Mesenchymal stem cell (in vitro differentiated cells and primary cell): Measurements from ENCODE around the gene MAPKAPK2.

Source experiments
- DNase-seq: peaks from one replicate; pipeline ENCODE4 v3.0.0-alpha.2; 2013
- H2AFZ ChIP-seq: one replicate; pipeline ENCODE4 v1.6.1; 2013; ENCODE audit warnings: low read depth, mild to moderate bottlenecking, control low read depth, inconsistent platforms, low read length, moderate library complexity
- H2AK5ac ChIP-seq: 2 replicates; pipeline ENCODE4 v1.6.1; 2013; ENCODE audit warnings: low read length, moderate library complexity, mild to moderate bottlenecking, inconsistent platforms; ENCODE audit not compliant: severe bottlenecking
- H2BK120ac ChIP-seq: one replicate; pipeline ENCODE4 v1.6.1; 2013; ENCODE audit warnings: low read depth, mild to moderate bottlenecking, inconsistent platforms, low read length, moderate library complexity
- H2BK12ac ChIP-seq, 2 experiments: one replicate each; pipeline ENCODE4 v1.6.1; 2013; ENCODE audit warnings: inconsistent platforms in 2 of 2, low read length in 2 of 2, mild to moderate bottlenecking in 2 of 2, moderate library complexity in 2 of 2, control low read depth in 1 of 2
- H2BK15ac ChIP-seq: one replicate; pipeline ENCODE4 v1.6.1; 2013; ENCODE audit warnings: mild to moderate bottlenecking, low read depth, inconsistent platforms; ENCODE audit not compliant: poor library complexity, severe bottlenecking
- H2BK5ac ChIP-seq: 2 replicates; pipeline ENCODE4 v1.6.1; 2013; ENCODE audit warnings: low read depth, mild to moderate bottlenecking, low read length, control low read depth, inconsistent platforms; ENCODE audit not compliant: poor library complexity, severe bottlenecking
- H3K14ac ChIP-seq, 2 experiments: one replicate each; pipeline ENCODE4 v1.6.1; 2013; ENCODE audit warnings: inconsistent platforms in 2 of 2, low read length in 2 of 2, control low read depth in 1 of 2, mild to moderate bottlenecking in 1 of 2, moderate library complexity in 1 of 2
- H3K18ac ChIP-seq, 2 experiments: one replicate each; pipeline ENCODE4 v1.6.1; 2013; ENCODE audit warnings: inconsistent platforms in 2 of 2, low read length in 2 of 2, control low read depth in 1 of 2, low read depth in 1 of 2, mild to moderate bottlenecking in 1 of 2
- H3K23ac ChIP-seq, 2 experiments: one replicate each; pipeline ENCODE4 v1.6.1; 2013; ENCODE audit warnings: inconsistent platforms in 2 of 2, low read length in 2 of 2, mild to moderate bottlenecking in 2 of 2, moderate library complexity in 2 of 2, control low read depth in 1 of 2
- H3K27ac ChIP-seq: 2 replicates; pipeline ENCODE4 v1.5.1; 2013; ENCODE audit warnings: mild to moderate bottlenecking, moderate library complexity, low read length, control low read depth, inconsistent platforms; ENCODE audit not compliant: poor library complexity, severe bottlenecking
- H3K27me3 ChIP-seq, 2 experiments: 2 replicates each; pipeline versions ENCODE4 v1.6.1 to v1.7.0; 2013; ENCODE audit warnings: low read length in 2 of 2, mild to moderate bottlenecking in 2 of 2, moderate library complexity in 2 of 2, control low read depth in 1 of 2, inconsistent platforms in 1 of 2; ENCODE audit not compliant: control insufficient read depth in 1 of 2, insufficient read depth in 1 of 2
- H3K36me3 ChIP-seq, 2 experiments: 2 replicates each; pipeline versions ENCODE4 v1.6.1 to v1.7.0; 2013; ENCODE audit warnings: low read length in 2 of 2, control low read depth in 1 of 2, inconsistent platforms in 1 of 2, low read depth in 1 of 2, mild to moderate bottlenecking in 1 of 2; ENCODE audit not compliant: insufficient read depth in 2 of 2, control insufficient read depth in 1 of 2
- H3K4ac ChIP-seq, 2 experiments: one replicate each; pipeline ENCODE4 v1.6.1; 2013; ENCODE audit warnings: inconsistent platforms in 2 of 2, low read length in 2 of 2, mild to moderate bottlenecking in 2 of 2, moderate library complexity in 2 of 2, control low read depth in 1 of 2, low read depth in 1 of 2
- H3K4me1 ChIP-seq: 2 replicates; pipeline ENCODE4 v1.6.1; 2013; ENCODE audit warnings: low read depth, low read length, control low read depth; ENCODE audit not compliant: control insufficient read depth, insufficient read depth
- H3K4me2 ChIP-seq: 2 replicates; pipeline ENCODE4 v1.6.1; 2013; ENCODE audit warnings: low read length, mild to moderate bottlenecking, inconsistent platforms; ENCODE audit not compliant: poor library complexity, severe bottlenecking
- H3K4me3 ChIP-seq, 2 experiments: 2 replicates each; pipeline versions ENCODE4 v1.5.1 to v1.7.0; 2013; ENCODE audit warnings: low read length in 2 of 2, mild to moderate bottlenecking in 2 of 2, control low read depth in 1 of 2, low read depth in 1 of 2; ENCODE audit not compliant: insufficient read depth in 1 of 2
- H3K79me1 ChIP-seq: replicated peaks from 2 replicates; pipeline ENCODE4 v1.6.1; 2013; ENCODE audit warnings: mild to moderate bottlenecking, control low read depth, low read length, inconsistent platforms; ENCODE audit not compliant: poor library complexity, severe bottlenecking
- H3K9ac ChIP-seq: 2 replicates; pipeline ENCODE4 v1.7.0; 2013; ENCODE audit warnings: mild to moderate bottlenecking, low read length, moderate library complexity
- H3K9me3 ChIP-seq: 2 replicates; pipeline ENCODE4 v1.7.0; 2013; ENCODE audit warnings: mild to moderate bottlenecking, low read length; ENCODE audit not compliant: control insufficient read depth
- H4K8ac ChIP-seq: one replicate; pipeline ENCODE4 v1.6.1; 2013; ENCODE audit warnings: inconsistent platforms, mild to moderate bottlenecking, low read length, moderate library complexity
- H4K91ac ChIP-seq: one replicate; pipeline ENCODE4 v1.6.1; 2013; ENCODE audit warnings: mild to moderate bottlenecking, low read length, inconsistent platforms
- WGBS: methylation state at CpG from one replicate; pipeline ENCODE4 v1.1.7; 2013; ENCODE audit warnings: mixed read lengths; 5-methylcytosine and 5-hydroxymethylcytosine counted together

Gene MAPKAPK2

GRCh38 chr1:206695733-206696132 is 11.0 kb downstream of the MAPKAPK2 start:
- DNase-seq = no peak
- Histone ChIP-seq H3K4me3 (no peak overlapping the region), H3K18ac (peak overlapping the region in 1 of 2 experiments; percentile 29), H2AFZ (no peak overlapping the region), H2BK15ac (no peak overlapping the region), H3K36me3 (peaks cover 17 to 19% of the 10 kb centered on the region in 2 experiments), H3K14ac (no peak overlapping the region), H4K91ac (no peak overlapping the region), H2BK5ac (no peak overlapping the region), H3K9ac (no peak overlapping the region), H2BK12ac (no peak overlapping the region), H3K4ac (no peak overlapping the region), H3K4me1 (peaks cover 52% of the 10 kb centered on the region), H3K4me2 (no peak overlapping the region), H2BK120ac (no peak overlapping the region), H3K27me3 (no peaks in the 10 kb centered on the region), H3K9me3 (no peaks in the 10 kb centered on the region), H3K79me1 (peaks cover 19% of the 10 kb centered on the region), H3K27ac (no peak overlapping the region), H4K8ac (no peak overlapping the region), H2AK5ac (no peak overlapping the region), H3K23ac (no peak overlapping the region)
- WGBS = 96% methylated on average over 9 of the region's 9 CpGs

- no peak overlapping the region for H4K91ac ChIP-seq
- H3K9me3 ChIP-seq = no peaks in the 10 kb centered on the region
- peaks cover 45% of the 10 kb centered on the region for H3K4me1 ChIP-seq
- H3K14ac ChIP-seq = no peak overlapping the region
- H3K4ac ChIP-seq = no peak overlapping the region
- WGBS = 95% methylated on average over 4 of the region's 4 CpGs
- no peak overlapping the region for H2BK15ac ChIP-seq
- H4K8ac ChIP-seq = no peak overlapping the region
- no peak overlapping the region for H3K9ac ChIP-seq
- H3K79me1 ChIP-seq = peaks cover 21% of the 10 kb centered on the region
- H3K4me3 ChIP-seq = no peak overlapping the region
- H2AK5ac ChIP-seq = peak overlapping the region; percentile 45
- H2AFZ ChIP-seq = no peak overlapping the region
- H2BK5ac ChIP-seq = no peak overlapping the region
- H3K27ac ChIP-seq = no peak overlapping the region
- no peak overlapping the region for H2BK12ac ChIP-seq
- H2BK120ac ChIP-seq = no peak overlapping the region
- H3K18ac ChIP-seq = peak overlapping the region in 1 of 2 experiments; percentile 28
- no peak overlapping the region for H3K23ac ChIP-seq
- H3K4me2 ChIP-seq = peak overlapping the region; percentile 3
- DNase-seq = no peak
- H3K36me3 ChIP-seq = peaks cover 17 to 19% of the 10 kb centered on the region in 2 experiments
- no peaks in the 10 kb centered on the region for H3K27me3 ChIP-seq
Measured at GRCh38 chr1:206696812-206697585, 12.3 kb downstream of the MAPKAPK2 start.

GRCh38 chr1:206698011-206698410 is 13.3 kb downstream of the MAPKAPK2 start:
- Histone ChIP-seq H3K4me1 (peaks cover 38% of the 10 kb centered on the region), H2BK120ac (no peak overlapping the region), H4K91ac (no peak overlapping the region), H2AFZ (no peak overlapping the region), H2BK15ac (no peak overlapping the region), H3K9ac (no peak overlapping the region), H3K27me3 (no peaks in the 10 kb centered on the region), H3K18ac (no peak overlapping the region), H3K4ac (no peak overlapping the region), H2BK5ac (no peak overlapping the region), H2AK5ac (no peak overlapping the region), H3K79me1 (peaks cover 21% of the 10 kb centered on the region), H3K36me3 (peaks cover 17 to 23% of the 10 kb centered on the region in 2 experiments), H4K8ac (no peak overlapping the region), H3K14ac (no peak overlapping the region), H3K9me3 (no peaks in the 10 kb centered on the region), H3K4me3 (no peak overlapping the region), H3K27ac (no peak overlapping the region), H3K23ac (no peak overlapping the region), H2BK12ac (no peak overlapping the region), H3K4me2 (no peak overlapping the region)
- WGBS = 91% methylated on average over 2 of the region's 2 CpGs
- DNase-seq = no peak

GRCh38 chr1:206699000-206699586 is 14.4 kb downstream of the MAPKAPK2 start:
- Histone ChIP-seq H2BK5ac (no peak overlapping the region), H3K23ac (peak overlapping the region in 1 of 2 experiments; percentile 11), H3K4me1 (peaks cover 32% of the 10 kb centered on the region), H2AK5ac (no peak overlapping the region), H3K4me2 (no peak overlapping the region), H3K27me3 (no peaks in the 10 kb centered on the region), H2BK120ac (peak overlapping the region; percentile 24), H4K8ac (no peak overlapping the region), H3K18ac (peak overlapping the region; percentile 1 to 92), H2BK15ac (peak overlapping the region; percentile 6), H3K36me3 (peaks cover 18 to 23% of the 10 kb centered on the region in 2 experiments), H3K14ac (no peak overlapping the region), H3K4me3 (no peak overlapping the region), H4K91ac (no peak overlapping the region), H3K9ac (no peak overlapping the region), H3K9me3 (no peaks in the 10 kb centered on the region), H3K79me1 (peaks cover 21% of the 10 kb centered on the region), H2BK12ac (peak overlapping the region; percentile 48 to 51), H3K27ac (no peak overlapping the region), H2AFZ (no peak overlapping the region), H3K4ac (peak overlapping the region in 1 of 2 experiments; percentile 81)
- 95% methylated on average over 7 of the region's 7 CpGs for WGBS
- DNase-seq = no peak
